Hepatocyte (in vitro differentiated cells): Measurements from ENCODE around the gene GLCCI1. TPM values are rescaled to one million over a fixed set of nuclear protein-coding genes. Genes with fewer than 3 reads are reported as not detected.

Experiments used
- DNase-seq: peaks from one replicate; pipeline ENCODE4 v3.0.0-alpha.2; 2016; ENCODE audit warnings: low spot score
- H2AFZ ChIP-seq: fragments of 200-600 bp; sonication (generic); 2 replicates; pipeline ENCODE4 v1.6.0; 2016; ENCODE audit warnings: antibody characterized with exemption, mild to moderate bottlenecking
- H3K27ac ChIP-seq: fragments of 200-600 bp; sonication (generic); 2 replicates; pipeline ENCODE4 v1.5.1; 2016; ENCODE audit warnings: mild to moderate bottlenecking
- H3K27me3 ChIP-seq: fragments of 200-600 bp; sonication (generic); 2 replicates; pipeline ENCODE4 v1.6.1; 2016
- H3K36me3 ChIP-seq: fragments of 200-600 bp; sonication (generic); replicated peaks from 2 replicates; pipeline ENCODE4 v1.5.1; 2016; ENCODE audit warnings: low read depth; ENCODE audit not compliant: insufficient read depth
- H3K4me1 ChIP-seq: fragments of 200-600 bp; sonication (generic); 2 replicates; pipeline ENCODE4 v1.5.1; 2016; ENCODE audit warnings: mild to moderate bottlenecking, moderate library complexity; ENCODE audit not compliant: insufficient read depth
- H3K4me2 ChIP-seq: fragments of 200-600 bp; sonication (generic); 2 replicates; pipeline ENCODE4 v1.6.0; 2016
- H3K4me3 ChIP-seq: fragments of 200-600 bp; sonication (generic); 2 replicates; pipeline ENCODE4 v1.5.1; 2016; ENCODE audit warnings: mild to moderate bottlenecking
- H3K79me2 ChIP-seq: fragments of 200-600 bp; sonication (generic); 2 replicates; pipeline ENCODE4 v1.6.0; 2017; ENCODE audit warnings: mild to moderate bottlenecking
- H3K9me2 ChIP-seq: fragments of 200-600 bp; sonication (generic); replicated peaks from 2 replicates; pipeline ENCODE4 v1.6.0; 2017; ENCODE audit warnings: mild to moderate bottlenecking; ENCODE audit not compliant: insufficient read depth
- H3K9me3 ChIP-seq: fragments of 200-600 bp; sonication (generic); 2 replicates; pipeline ENCODE4 v1.5.1; 2016; ENCODE audit warnings: low read depth, mild to moderate bottlenecking
- H4K20me1 ChIP-seq: fragments of 200-600 bp; sonication (generic); 2 replicates; pipeline ENCODE4 v1.6.0; 2016; ENCODE audit warnings: mild to moderate bottlenecking; ENCODE audit not compliant: insufficient read depth, poor library complexity, severe bottlenecking
- CTCF ChIP-seq: fragments of 200-600 bp; sonication (generic); IDR thresholded peaks from 2 replicates; pipeline ENCODE4 v1.5.1; 2016; ENCODE audit warnings: antibody characterized with exemption, mild to moderate bottlenecking; ENCODE audit not compliant: poor library complexity
- EZH2 ChIP-seq: fragments of 200-600 bp; sonication (generic); IDR thresholded peaks from 2 replicates; pipeline ENCODE4 v1.6.1; 2016; ENCODE audit warnings: antibody characterized with exemption, mild to moderate bottlenecking, borderline replicate concordance
- EZH2phosphoT487 ChIP-seq: fragments of 200-600 bp; sonication (generic); IDR thresholded peaks from one replicate; pipeline ENCODE4 v1.6.1; 2018; ENCODE audit warnings: antibody characterized with exemption, mild to moderate bottlenecking, low read depth, moderate library complexity; ENCODE audit not compliant: unreplicated experiment, severe bottlenecking
- WGBS: methylation state at CpG from one replicate; pipeline ENCODE4 v1.1.6; 2016; ENCODE audit warnings: low lambda C conversion rate; ENCODE audit errors: missing lambda C conversion rate; 5-methylcytosine and 5-hydroxymethylcytosine counted together
- polyA plus RNA-seq: library from polyadenylated mRNA; unstranded; fragments of >200 nt; fragmentation: Nextera tagmentation; extraction: Ambion mirVana; gene quantifications from 2 replicates; pipeline ENCODE4 v1.2.1, GENCODE V29; 2016
- total RNA-seq: library from RNA; depleted of rRNA; stranded (reverse); fragments of >200 nt; gene quantifications from 2 replicates; pipeline ENCODE4 v1.2.3, GENCODE V29; 2014

Gene GLCCI1
- total and polyA plus RNA-seq, 2 experiments from 2014 or later: 15.7 to 21.4 TPM

GRCh38 chr7:8015746-8016120, 47.1 kb downstream of the GLCCI1 start:
- H3K36me3 ChIP-seq: no peaks in the 10 kb centered on the region
- no peak for DNase-seq
- H4K20me1 ChIP-seq: no peaks in the 10 kb centered on the region
- no peaks in the 10 kb centered on the region for H3K9me2 ChIP-seq
- H3K79me2 ChIP-seq: no peaks in the 10 kb centered on the region
- 97% methylated on average over 4 of the region's 4 CpGs for WGBS
- H3K4me3 ChIP-seq: no peak overlapping the region
- H3K27ac ChIP-seq: no peak overlapping the region
- no peak for TF ChIP-seq EZH2
- TF ChIP-seq EZH2phosphoT487: no peak
- no peak for TF ChIP-seq CTCF
- no peaks in the 10 kb centered on the region for H3K27me3 ChIP-seq
- no peak overlapping the region for H3K4me2 ChIP-seq
- H3K9me3 ChIP-seq: no peaks in the 10 kb centered on the region
- H3K4me1 ChIP-seq: no peaks in the 10 kb centered on the region
- H2AFZ ChIP-seq: no peak overlapping the region

GRCh38 chr7:8017423-8017822, 48.8 kb downstream of the GLCCI1 start:
- Histone ChIP-seq H4K20me1 (no peaks in the 10 kb centered on the region), H3K79me2 (no peaks in the 10 kb centered on the region), H3K4me2 (no peak overlapping the region), H3K27ac (no peak overlapping the region), H3K36me3 (no peaks in the 10 kb centered on the region), H2AFZ (no peak overlapping the region), H3K4me3 (no peak overlapping the region), H3K4me1 (no peaks in the 10 kb centered on the region), H3K27me3 (no peaks in the 10 kb centered on the region), H3K9me2 (no peaks in the 10 kb centered on the region), H3K9me3 (no peaks in the 10 kb centered on the region)
- 93% methylated on average over 1 of the region's 1 CpG for WGBS
- DNase-seq: no peak
- no peak for TF ChIP-seq CTCF
- TF ChIP-seq EZH2phosphoT487: no peak
- no peak for TF ChIP-seq EZH2

- 100% methylated on average over 1 of the region's 1 CpG for WGBS
- DNase-seq: no peak
- no peak for TF ChIP-seq EZH2
- no peak for TF ChIP-seq CTCF
- no peak for TF ChIP-seq EZH2phosphoT487
- no peaks in the 10 kb centered on the region for H3K79me2 ChIP-seq
- H3K4me2 ChIP-seq: no peak overlapping the region
- H3K36me3 ChIP-seq: no peaks in the 10 kb centered on the region
- H3K9me3 ChIP-seq: no peaks in the 10 kb centered on the region
- no peaks in the 10 kb centered on the region for H4K20me1 ChIP-seq
- H3K9me2 ChIP-seq: no peaks in the 10 kb centered on the region
- H3K4me3 ChIP-seq: no peak overlapping the region
- H3K27me3 ChIP-seq: no peaks in the 10 kb centered on the region
- H3K4me1 ChIP-seq: no peaks in the 10 kb centered on the region
- H3K27ac ChIP-seq: no peak overlapping the region
- no peak overlapping the region for H2AFZ ChIP-seq
Measured at GRCh38 chr7:8018961-8019360, 50.4 kb downstream of the GLCCI1 start.

GRCh38 chr7:8022628-8023027, 54.0 kb downstream of the GLCCI1 start:
- Histone ChIP-seq H3K27me3 (no peaks in the 10 kb centered on the region), H3K27ac (no peak overlapping the region), H3K9me3 (peaks cover 30% of the 10 kb centered on the region), H3K79me2 (no peaks in the 10 kb centered on the region), H2AFZ (no peak overlapping the region), H3K9me2 (no peaks in the 10 kb centered on the region), H4K20me1 (no peaks in the 10 kb centered on the region), H3K36me3 (no peaks in the 10 kb centered on the region), H3K4me2 (no peak overlapping the region), H3K4me1 (no peaks in the 10 kb centered on the region), H3K4me3 (no peak overlapping the region)
- TF ChIP-seq EZH2phosphoT487: no peak
- no peak for DNase-seq
- WGBS: 39% methylated on average over 1 of the region's 1 CpG
